GM21576 (cell line): ENCODE results near the gene SERPINI1.

Experiments used
- ATAC-seq: cut with Tn5 transposase; IDR thresholded peaks from one replicate; pipeline ENCODE4 v1.9.1; 2021; ENCODE audit warnings: mild to moderate bottlenecking, moderate library complexity; ENCODE audit not compliant: unreplicated experiment

Gene SERPINI1

GRCh38 chr3:167843481-167843880, 108.0 kb downstream of the SERPINI1 start:
- no peak for ATAC-seq

GRCh38 chr3:167843886-167844285, 108.4 kb downstream of the SERPINI1 start:
- no peak for ATAC-seq

- no peak for ATAC-seq
Measured at GRCh38 chr3:167844528-167844927, 109.0 kb downstream of the SERPINI1 start.

- ATAC-seq, result no peak
Measured at GRCh38 chr3:167851171-167851570, 115.7 kb downstream of the SERPINI1 start.

- no peak for ATAC-seq
Measured at GRCh38 chr3:167851749-167852148, 116.2 kb downstream of the SERPINI1 start.

- ATAC-seq, result no peak
Measured at GRCh38 chr3:167852216-167852615, 116.7 kb downstream of the SERPINI1 start.

GRCh38 chr3:167854063-167854462, 118.5 kb downstream of the SERPINI1 start:
- no peak for ATAC-seq

GRCh38 chr3:167854846-167855245, 119.3 kb downstream of the SERPINI1 start:
- ATAC-seq, result no peak

- ATAC-seq, result no peak
Measured at GRCh38 chr3:167855306-167855705, 119.8 kb downstream of the SERPINI1 start.

- ATAC-seq, result no peak
Measured at GRCh38 chr3:167858865-167859264, 123.3 kb downstream of the SERPINI1 start.

GRCh38 chr3:167859610-167860009, 124.1 kb downstream of the SERPINI1 start:
- no peak for ATAC-seq

GRCh38 chr3:167861649-167862048, 126.1 kb downstream of the SERPINI1 start:
- ATAC-seq, result no peak

- ATAC-seq, result no peak
Measured at GRCh38 chr3:167862104-167862730, 126.7 kb downstream of the SERPINI1 start.

- ATAC-seq, result no peak
Measured at GRCh38 chr3:167863811-167864551, 128.5 kb downstream of the SERPINI1 start.

GRCh38 chr3:167864552-167864874, 129.0 kb downstream of the SERPINI1 start:
- no peak for ATAC-seq

GRCh38 chr3:167866331-167866730, 130.8 kb downstream of the SERPINI1 start:
- ATAC-seq, result no peak

GRCh38 chr3:167867981-167868380, 132.5 kb downstream of the SERPINI1 start:
- no peak for ATAC-seq

- no peak for ATAC-seq
Measured at GRCh38 chr3:167870181-167870580, 134.7 kb downstream of the SERPINI1 start.

- no peak for ATAC-seq
Measured at GRCh38 chr3:167870759-167871158, 135.2 kb downstream of the SERPINI1 start.

- no peak for ATAC-seq
Measured at GRCh38 chr3:167872032-167872431, 136.5 kb downstream of the SERPINI1 start.

GRCh38 chr3:167872941-167873340, 137.4 kb downstream of the SERPINI1 start:
- ATAC-seq, result no peak

- ATAC-seq, result no peak
Measured at GRCh38 chr3:167874671-167875372, 139.3 kb downstream of the SERPINI1 start.
